SK-N-SH (cell line): ENCODE measurements around the gene TBC1D5. TPM values are rescaled to one million over a fixed set of nuclear protein-coding genes. Genes with fewer than 3 reads are reported as not detected.
A peak's percentile ranks its signal among the peaks of the same experiment; 100 is the strongest.

Experiments used
- CTCF ChIA-PET: fragments of 300-600, 350-600 bp; formaldehyde crosslinking; extraction: SDS; loops from one replicate; lab custom pipeline; 2021; lab: Yijun Ruan, JAX
- POLR2A ChIA-PET: fragments of 350-600 bp; sonication (Branson Sonifier 250); formaldehyde crosslinking; extraction: SDS; loops from one replicate; lab custom pipeline; 2020; ENCODE audit warnings: antibody characterized with exemption, inconsistent platforms; lab: Yijun Ruan, JAX
- DNase-seq: peaks from one replicate; pipeline ENCODE4 v3.0.0; 2012
- H2AFZ ChIP-seq: fragments of 200-600 bp; sonication (generic); 2 replicates; pipeline ENCODE4 v1.8.1; 2016; ENCODE audit warnings: antibody characterized with exemption, mild to moderate bottlenecking, low read depth
- H3F3A ChIP-seq: fragments of 200-600 bp; sonication (generic); replicated peaks from 2 replicates; pipeline ENCODE3; 2016; ENCODE audit warnings: antibody characterized with exemption, mild to moderate bottlenecking; ENCODE audit not compliant: insufficient read depth
- H3K27ac ChIP-seq, 2 experiments: fragments of 200-500 bp in 1 of 2; fragments of 200-600 bp in 1 of 2; sonication (Bioruptor generic) in 1 of 2; sonication (generic), shearing (Covaris generic) in 1 of 2; 2 replicates each; pipeline versions ENCODE4 v1.5.1 to v1.6.1; 2014 to 2016; ENCODE audit warnings: low read depth in 2 of 2, inconsistent platforms in 1 of 2, low read length in 1 of 2, mild to moderate bottlenecking in 1 of 2, mixed read lengths in 1 of 2
- H3K27me3 ChIP-seq: fragments of 200-600 bp; sonication (generic), shearing (Covaris generic); 2 replicates; pipeline ENCODE4 v1.6.1; 2016; ENCODE audit warnings: mixed run types; ENCODE audit not compliant: insufficient read depth
- H3K36me3 ChIP-seq, 2 experiments: fragments of 200-500 bp in 1 of 2; fragments of 200-600 bp in 1 of 2; sonication (Bioruptor generic) in 1 of 2; sonication (generic) in 1 of 2; replicated peaks in 1 of 2; 2 replicates each; pipeline versions ENCODE3 to v1.5.1; 2014 to 2016; ENCODE audit warnings: low read length in 1 of 2, mild to moderate bottlenecking in 1 of 2; ENCODE audit not compliant: insufficient read depth in 2 of 2, control insufficient read depth in 1 of 2
- H3K4me1 ChIP-seq, 2 experiments: fragments of 200-500 bp in 1 of 2; fragments of 200-600 bp in 1 of 2; sonication (Bioruptor generic) in 1 of 2; sonication (generic), shearing (Covaris generic) in 1 of 2; 2 replicates each; pipeline versions ENCODE4 v1.5.1 to v1.6.1; 2014 to 2016; ENCODE audit warnings: low read depth in 1 of 2, low read length in 1 of 2, mixed run types in 1 of 2; ENCODE audit not compliant: insufficient read depth in 2 of 2, control insufficient read depth in 1 of 2
- H3K4me2 ChIP-seq: fragments of 200-600 bp; sonication (generic), shearing (Covaris generic); 2 replicates; pipeline ENCODE4 v1.6.1; 2017; ENCODE audit warnings: mixed run types
- H3K4me3 ChIP-seq, 2 experiments: fragments of 200-500 bp in 1 of 2; fragments of 200-600 bp in 1 of 2; sonication (Bioruptor generic) in 1 of 2; sonication (generic), shearing (Covaris generic) in 1 of 2; 2 replicates each; pipeline versions ENCODE4 v1.5.1 to v1.8.1; 2014 to 2016; ENCODE audit warnings: low read depth in 2 of 2, inconsistent platforms in 1 of 2, low read length in 1 of 2, mild to moderate bottlenecking in 1 of 2, mixed read lengths in 1 of 2, moderate library complexity in 1 of 2
- H3K79me2 ChIP-seq: fragments of 200-600 bp; sonication (generic); 2 replicates; pipeline ENCODE4 v1.8.1; 2017; ENCODE audit warnings: mild to moderate bottlenecking; ENCODE audit not compliant: insufficient read depth
- H3K9ac ChIP-seq: fragments of 200-600 bp; sonication (generic); 2 replicates; pipeline ENCODE4 v1.6.1; 2017; ENCODE audit warnings: mixed run types
- H3K9me2 ChIP-seq: fragments of 200-600 bp; sonication (generic); 2 replicates; pipeline ENCODE4 v1.6.1; 2017; ENCODE audit warnings: mixed run types
- H3K9me3 ChIP-seq: fragments of 200-600 bp; sonication (generic); 2 replicates; pipeline ENCODE4 v1.6.1; 2017; ENCODE audit warnings: mixed run types, mild to moderate bottlenecking, moderate library complexity
- H4K20me1 ChIP-seq: fragments of 200-600 bp; sonication (generic); 2 replicates; pipeline ENCODE4 v1.6.1; 2017; ENCODE audit warnings: mild to moderate bottlenecking, mixed run types; ENCODE audit not compliant: insufficient read depth
- CHD2 ChIP-seq: fragments of 150-350 bp; IDR thresholded peaks from 2 replicates; pipeline ENCODE4 v1.6.1; 2018; ENCODE audit warnings: low read length; ENCODE audit not compliant: partially characterized antibody
- ELF1 ChIP-seq: IDR thresholded peaks from 2 replicates; pipeline ENCODE4 v1.4.0; 2012
- EZH2phosphoT487 ChIP-seq: fragments of 200-600 bp; sonication (generic); IDR thresholded peaks from 2 replicates; pipeline ENCODE4 v1.6.1; 2017; ENCODE audit warnings: low read depth, mixed run types, mild to moderate bottlenecking, antibody characterized with exemption, moderate library complexity, borderline replicate concordance
- FOSL2 ChIP-seq: IDR thresholded peaks from 2 replicates; pipeline ENCODE4 v1.4.0; 2012; ENCODE audit warnings: low read depth, mild to moderate bottlenecking, moderate library complexity, borderline replicate concordance
- FOXM1 ChIP-seq: IDR thresholded peaks from 2 replicates; pipeline ENCODE4 v1.4.0; 2012; ENCODE audit warnings: low read depth, mild to moderate bottlenecking
- GATA2 ChIP-seq: sonication (generic); formaldehyde crosslinking; IDR thresholded peaks from 2 replicates; pipeline ENCODE4 v1.5.0; 2020; ENCODE audit warnings: mild to moderate bottlenecking, missing genetic modification reagents
- MAX ChIP-seq: IDR thresholded peaks from 2 replicates; pipeline ENCODE4 v1.4.0; 2012; ENCODE audit warnings: low read depth
- MEF2A ChIP-seq: IDR thresholded peaks from 2 replicates; pipeline ENCODE4 v1.4.0; 2012; ENCODE audit warnings: low read depth, borderline replicate concordance
- NFIC ChIP-seq: IDR thresholded peaks from 2 replicates; pipeline ENCODE4 v1.4.0; 2012; ENCODE audit warnings: borderline replicate concordance
- NRF1 ChIP-seq: IDR thresholded peaks from 2 replicates; pipeline ENCODE4 v1.6.1; 2012; ENCODE audit warnings: low read depth, mild to moderate bottlenecking, low read length
- POLR2AphosphoS5 ChIP-seq: IDR thresholded peaks from 2 replicates; pipeline ENCODE4 v1.6.1; 2012; ENCODE audit warnings: low read depth, low read length
- RAD21 ChIP-seq: IDR thresholded peaks from 2 replicates; pipeline ENCODE4 v1.6.1; 2012; ENCODE audit warnings: mild to moderate bottlenecking, low read length
- RFX5 ChIP-seq: IDR thresholded peaks from 2 replicates; pipeline ENCODE4 v1.6.1; 2012; ENCODE audit warnings: mild to moderate bottlenecking, improper control_type of control experiment, low read length
- RXRA ChIP-seq: IDR thresholded peaks from 2 replicates; pipeline ENCODE4 v1.4.0; 2012; ENCODE audit warnings: low read depth, mild to moderate bottlenecking, borderline replicate concordance
- TAF1 ChIP-seq: IDR thresholded peaks from 2 replicates; pipeline ENCODE4 v1.6.1; 2012; ENCODE audit warnings: low read depth, mild to moderate bottlenecking, low read length, moderate library complexity, borderline replicate concordance
- TCF12 ChIP-seq: IDR thresholded peaks from 2 replicates; pipeline ENCODE4 v1.4.0; 2012
- TEAD4 ChIP-seq: IDR thresholded peaks from 2 replicates; pipeline ENCODE4 v1.4.0; 2012; ENCODE audit warnings: mild to moderate bottlenecking, borderline replicate concordance; ENCODE audit not compliant: insufficient read depth
- USF1 ChIP-seq: IDR thresholded peaks from 2 replicates; pipeline ENCODE4 v1.4.0; 2012; ENCODE audit warnings: low read depth, borderline replicate concordance
- ZBTB33 ChIP-seq: IDR thresholded peaks from 2 replicates; pipeline ENCODE4 v1.4.0; 2012; ENCODE audit warnings: low read depth, borderline replicate concordance
- WGBS: methylation state at CpG from one replicate; pipeline ENCODE4 v1.1.6; 2017; ENCODE audit warnings: low lambda C conversion rate; 5-methylcytosine and 5-hydroxymethylcytosine counted together
- polyA plus RNA-seq, 3 experiments: library from polyadenylated mRNA; depleted of rRNA; stranded (reverse); fragments of >200 nt; gene quantifications; 2 replicates each; pipeline ENCODE4 v1.2.3, GENCODE V29; 2012

Gene TBC1D5
- polyA plus RNA-seq, 1 of the 3 experiments (the other 2 are of a cell fraction) = 19.5 TPM

GRCh38 chr3:17742102-17742879 lies at the start of gene TBC1D5 (continued):
- TF ChIP-seq EZH2phosphoT487 (no peak), TEAD4 (no peak), TAF1 (peak; percentile 63; the same call in 1 of the 2 replicates), CHD2 (peak; percentile 97), USF1 (peak; percentile 96), GATA2 (CRISPR knock-in tag) (no peak), POLR2AphosphoS5 (peak; percentile 61), NFIC (no peak), RFX5 (no peak), ELF1 (peak; percentile 57; the same call in 1 of the 2 replicates), FOSL2 (no peak), MAX (peak; percentile 78), RAD21 (no peak)

GRCh38 chr3:17783426-17783825 lies 41.0 kb upstream of the TBC1D5 start:
- POLR2A ChIA-PET = no interaction called here
- 62% methylated on average over 1 of the region's 1 CpG for WGBS
- H3K27me3 ChIP-seq = no peaks in the 10 kb centered on the region

More at GRCh38 chr3:17783426-17783825, 41.0 kb upstream of the TBC1D5 start:
- Histone ChIP-seq H4K20me1 (no peaks in the 10 kb centered on the region), H2AFZ (no peak overlapping the region), H3K36me3 (no peaks in the 10 kb centered on the region), H3K27ac (no peak overlapping the region), H3K79me2 (no peaks in the 10 kb centered on the region), H3F3A (no peaks in the 10 kb centered on the region), H3K9me2 (peaks cover 4% of the 10 kb centered on the region; the same call in 1 of the 2 replicates), H3K4me2 (no peak overlapping the region), H3K4me3 (no peak overlapping the region), H3K9me3 (no peaks in the 10 kb centered on the region), H3K4me1 (no peaks in the 10 kb centered on the region), H3K9ac (no peak overlapping the region)
- no peak for TF ChIP-seq GATA2 (CRISPR knock-in tag)
- TF ChIP-seq TCF12 = no peak
- TF ChIP-seq CHD2 = no peak
- no peak for TF ChIP-seq RAD21
- no peak for TF ChIP-seq EZH2phosphoT487
- no peak for TF ChIP-seq RXRA
- TF ChIP-seq RFX5 = no peak
- TF ChIP-seq FOXM1 = no peak
- no peak for TF ChIP-seq NFIC
- no peak for TF ChIP-seq MAX
- no peak for TF ChIP-seq NRF1
- TF ChIP-seq ELF1 = no peak
- no peak for TF ChIP-seq ZBTB33
- TF ChIP-seq MEF2A = no peak
- no peak for TF ChIP-seq POLR2AphosphoS5
- CTCF ChIA-PET = no interaction called here
- no peak for DNase-seq
